IMR-90 (cell line): Measurements from ENCODE around the gene DUSP6. TPM values are rescaled to one million over a fixed set of nuclear protein-coding genes. Genes with fewer than 3 reads are reported as not detected.

ENCODE experiments used
- ATAC-seq: fragments of 200-7000 bp; cut with Tn5 transposase; 2 replicates; pipeline ENCODE4 v1.9.1; 2020; ENCODE audit warnings: low read depth, mild to moderate bottlenecking, moderate library complexity
- BruUV-seq: library from RNA; stranded (reverse); fragments of 400-500 nt; replicated peaks from 2 replicates; lab custom pipeline; 2021; lab: Mats Ljungman, UMichigan
- CTCF ChIA-PET: fragments of 300-600 bp; formaldehyde crosslinking; extraction: SDS; loops from one replicate; lab custom pipeline; 2021; ENCODE audit warnings: antibody characterized with exemption; lab: Yijun Ruan, JAX
- POLR2A ChIA-PET: fragments of 300-600 bp; sonication (Branson Sonifier 250); formaldehyde crosslinking; loops from one replicate; lab custom pipeline; 2022; ENCODE audit warnings: antibody characterized with exemption; ENCODE audit not compliant: unreplicated experiment; lab: Charles Lee
- DNase-seq: peaks from one replicate; pipeline ENCODE4 v3.0.0; 2013
- H2AFZ ChIP-seq: replicated peaks from 2 replicates; pipeline ENCODE3; 2013; ENCODE audit warnings: low read length, mild to moderate bottlenecking; ENCODE audit not compliant: poor library complexity
- H2AK5ac ChIP-seq: 2 replicates; pipeline ENCODE4 v1.6.1; 2013; ENCODE audit warnings: low read depth, low read length, inconsistent platforms
- H2AK9ac ChIP-seq: replicated peaks from 2 replicates; pipeline ENCODE3; 2013; ENCODE audit warnings: mild to moderate bottlenecking, low read depth, low read length, moderate library complexity; ENCODE audit not compliant: poor library complexity
- H2BK120ac ChIP-seq: 2 replicates; pipeline ENCODE4 v1.6.1; 2013; ENCODE audit warnings: low read depth, low read length, inconsistent platforms
- H2BK15ac ChIP-seq: 3 replicates; pipeline ENCODE4 v1.6.1; 2013; ENCODE audit warnings: low read depth, low read length, inconsistent platforms
- H2BK20ac ChIP-seq: 2 replicates; pipeline ENCODE4 v1.6.1; 2013; ENCODE audit warnings: low read depth, mild to moderate bottlenecking, inconsistent platforms, low read length, moderate library complexity
- H2BK5ac ChIP-seq: 2 replicates; pipeline ENCODE4 v1.6.1; 2013; ENCODE audit warnings: mild to moderate bottlenecking, low read depth, low read length, inconsistent platforms; ENCODE audit not compliant: poor library complexity, severe bottlenecking
- H3K14ac ChIP-seq: replicated peaks from 2 replicates; pipeline ENCODE4 v1.6.1; 2013; ENCODE audit warnings: low read depth, low read length, inconsistent platforms
- H3K18ac ChIP-seq: 2 replicates; pipeline ENCODE4 v1.6.1; 2013; ENCODE audit warnings: low read depth, low read length, control low read depth
- H3K23ac ChIP-seq: 2 replicates; pipeline ENCODE4 v1.6.1; 2013; ENCODE audit warnings: low read depth, low read length, inconsistent platforms
- H3K27ac ChIP-seq: 2 replicates; pipeline ENCODE4 v1.5.1; 2013; ENCODE audit warnings: mild to moderate bottlenecking, control low read depth, low read length; ENCODE audit not compliant: insufficient read depth
- H3K27me3 ChIP-seq: 2 replicates; pipeline ENCODE4 v1.6.1; 2013; ENCODE audit warnings: low read length; ENCODE audit not compliant: control insufficient read depth, insufficient read depth
- H3K36me3 ChIP-seq: 2 replicates; pipeline ENCODE4 v1.6.1; 2013; ENCODE audit warnings: low read length, mixed read lengths; ENCODE audit not compliant: control insufficient read depth, insufficient read depth
- H3K4ac ChIP-seq: 2 replicates; pipeline ENCODE4 v1.6.1; 2013; ENCODE audit warnings: low read depth, low read length, inconsistent platforms
- H3K4me1 ChIP-seq: 2 replicates; pipeline ENCODE4 v1.6.1; 2013; ENCODE audit warnings: low read length, mixed read lengths; ENCODE audit not compliant: control insufficient read depth, insufficient read depth
- H3K4me2 ChIP-seq: 2 replicates; pipeline ENCODE4 v1.6.1; 2013; ENCODE audit warnings: low read depth, mild to moderate bottlenecking, control low read depth, low read length, moderate library complexity
- H3K4me3 ChIP-seq: 2 replicates; pipeline ENCODE4 v1.5.1; 2013; ENCODE audit warnings: low read depth, mild to moderate bottlenecking, control low read depth, low read length, moderate library complexity; ENCODE audit not compliant: insufficient read depth
- H3K56ac ChIP-seq: 2 replicates; pipeline ENCODE4 v1.6.1; 2013; ENCODE audit warnings: low read length, inconsistent platforms; ENCODE audit not compliant: insufficient read depth; ENCODE audit errors: extremely low read depth
- H3K79me1 ChIP-seq, 2 experiments: 2 replicates each; pipeline ENCODE4 v1.6.1; 2013; ENCODE audit warnings: low read length in 2 of 2, inconsistent platforms in 1 of 2, low read depth in 1 of 2
- H3K9ac ChIP-seq: 2 replicates; pipeline ENCODE4 v1.6.1; 2013; ENCODE audit warnings: low read depth, low read length, control low read depth
- H3K9me1 ChIP-seq: 2 replicates; pipeline ENCODE4 v1.6.1; 2013; ENCODE audit warnings: low read length, inconsistent platforms; ENCODE audit not compliant: insufficient read depth
- H3K9me3 ChIP-seq: 2 replicates; pipeline ENCODE4 v1.6.1; 2013; ENCODE audit warnings: low read length; ENCODE audit not compliant: control insufficient read depth, insufficient read depth
- H4K20me1 ChIP-seq: 2 replicates; pipeline ENCODE4 v1.6.1; 2013; ENCODE audit warnings: low read length, inconsistent platforms; ENCODE audit not compliant: insufficient read depth
- H4K5ac ChIP-seq: 2 replicates; pipeline ENCODE4 v1.6.1; 2013; ENCODE audit warnings: mild to moderate bottlenecking, low read depth, low read length, control low read depth
- H4K8ac ChIP-seq, 2 experiments: 2 replicates each; pipeline ENCODE4 v1.6.1; 2013; ENCODE audit warnings: low read depth in 2 of 2, low read length in 2 of 2, control low read depth in 1 of 2, inconsistent platforms in 1 of 2
- H4K91ac ChIP-seq: 2 replicates; pipeline ENCODE4 v1.6.1; 2013; ENCODE audit warnings: low read depth, low read length, inconsistent platforms; ENCODE audit not compliant: insufficient read depth
- BHLHE40 ChIP-seq: fragments of 150-350 bp; IDR thresholded peaks from 2 replicates; pipeline ENCODE4 v1.6.1; 2016; ENCODE audit warnings: mild to moderate bottlenecking, low read depth, low read length
- CEBPB ChIP-seq: IDR thresholded peaks from 2 replicates; pipeline ENCODE4 v1.6.1; 2012; ENCODE audit warnings: low read depth, low read length, improper control_type of control experiment
- CHD1 ChIP-seq: IDR thresholded peaks from 2 replicates; pipeline ENCODE4 v1.6.1; 2012; ENCODE audit warnings: low read depth, low read length, improper control_type of control experiment
- MAFK ChIP-seq: IDR thresholded peaks from 2 replicates; pipeline ENCODE4 v1.6.1; 2012; ENCODE audit warnings: low read depth, low read length, improper control_type of control experiment
- MXI1 ChIP-seq: IDR thresholded peaks from 2 replicates; pipeline ENCODE4 v1.6.1; 2012; ENCODE audit warnings: low read depth, mild to moderate bottlenecking, low read length, moderate library complexity, borderline replicate concordance
- RCOR1 ChIP-seq: IDR thresholded peaks from 2 replicates; pipeline ENCODE4 v1.6.1; 2012; ENCODE audit warnings: mild to moderate bottlenecking, low read length, improper control_type of control experiment; ENCODE audit not compliant: insufficient replicate concordance
- USF2 ChIP-seq: fragments of 150-350 bp; IDR thresholded peaks from 2 replicates; pipeline ENCODE4 v1.6.1; 2017; ENCODE audit warnings: mild to moderate bottlenecking, antibody characterized with exemption, low read length, low read depth
- WGBS, 2 experiments: methylation state at CpG; one replicate each; pipeline versions ENCODE4 v1.1.5 to v1.1.7; 2013; ENCODE audit warnings: missing lambda C conversion rate in 2 of 2; ENCODE audit not compliant: insufficient read length in 1 of 2; ENCODE audit errors: extremely low coverage in 2 of 2; 5-methylcytosine and 5-hydroxymethylcytosine counted together
- dilution Hi-C: fragments of 300-500 bp; cut with HindIII; formaldehyde crosslinking; loops from one replicate; pipeline ENCODE4 v1.14.3; 2018; ENCODE audit warnings: low sequenced_read_pairs; ENCODE audit not compliant: unreplicated experiment
- in situ Hi-C: fragments of 300-500 bp; cut with MboI; formaldehyde crosslinking; loops from 3 replicates; pipeline ENCODE4 v1.14.3; 2019; ENCODE audit warnings: low sequenced_read_pairs, inconsistent platforms, mixed read lengths
- intact Hi-C: fragments of 100-400 bp; cut with micrococcal nuclease; formaldehyde crosslinking; loops from 2 replicates; pipeline ENCODE4 v1.10.0; 2022
- polyA plus RNA-seq, 3 experiments: library from polyadenylated mRNA; depleted of rRNA; stranded (reverse); fragments of >200 nt; gene quantifications; 2 replicates each; pipeline ENCODE4 v1.2.3, GENCODE V29; 2012; ENCODE audit warnings: low replicate concordance in 1 of 3
- total RNA-seq: library from RNA; depleted of rRNA; stranded (reverse); fragments of >200 nt; gene quantifications from 2 replicates; pipeline ENCODE4 v1.2.3, GENCODE V29; 2012
- TF ChIP-seq, protein P1 (sequence below): conservative IDR thresholded peaks from 2 replicates; pipeline ENCODE4 v1.5.1; 2012; ENCODE audit warnings: mild to moderate bottlenecking, low read depth, low read length, improper control_type of control experiment
- TF ChIP-seq, protein P2 (sequence below): fragments of 150-350 bp; IDR thresholded peaks from 2 replicates; pipeline ENCODE4 v1.6.1; 2016; ENCODE audit warnings: low read depth, mild to moderate bottlenecking, low read length, moderate library complexity, borderline replicate concordance

DUSP6 gene
- total and polyA plus RNA-seq, 2 of the 4 experiments (the other 2 are of a cell fraction): 38.5 to 70.1 TPM

GRCh38 chr12:89357297-89357730, 5.0 kb upstream of the DUSP6 start:
- Histone ChIP-seq H4K5ac (no peak overlapping the region), H2BK20ac (no peak overlapping the region), H3K27ac (no peak overlapping the region), H4K20me1 (no peaks in the 10 kb centered on the region), H3K18ac (no peak overlapping the region), H2AK9ac (no peak overlapping the region), H2AK5ac (no peak overlapping the region), H3K4me1 (peaks cover 2% of the 10 kb centered on the region; the same call in 1 of the 2 replicates), H3K9me1 (peaks cover 19% of the 10 kb centered on the region), H3K9ac (no peak overlapping the region), H3K4me2 (no peak overlapping the region), H3K14ac (no peak overlapping the region), H3K23ac (no peak overlapping the region; the same call in 1 of the 2 replicates), H3K79me1 (peaks cover 36 to 61% of the 10 kb centered on the region in 2 experiments), H2BK15ac (no peak overlapping the region), H4K91ac (no peak overlapping the region; the same call in 1 of the 2 replicates), H2BK120ac (no peak overlapping the region), H3K4me3 (no peak overlapping the region), H3K36me3 (peaks cover 3% of the 10 kb centered on the region), H2BK5ac (no peak overlapping the region), H3K4ac (0 out of 2 replicates have a peak overlapping the region, but pooled peaks have one; percentile 22), H4K8ac (no peak overlapping the region), H3K27me3 (no peaks in the 10 kb centered on the region), H3K56ac (no peak overlapping the region), H3K9me3 (no peaks in the 10 kb centered on the region), H2AFZ (no peak overlapping the region)
- ChIA-PET CTCF (no interaction called here), POLR2A (no interaction called here)
- DNase-seq (no peak), ATAC-seq (no peak)
- WGBS, 2 experiments: 88% methylated on average over 4 of the region's 7 CpGs; no CpG with 5 or more reads in 1 of the 2 experiments
- dilution Hi-C loops (no loop called here), intact Hi-C loops (no loop called here), in situ Hi-C loops (loop anchor here (5.0 to 10.0 kb wide), 2 partner anchors 95 to 167 kb away; partner anchors contain the start of genes GALNT4 and POC1B)
- BruUV-seq: no TSS peak
- TF ChIP-seq, protein P1, sequence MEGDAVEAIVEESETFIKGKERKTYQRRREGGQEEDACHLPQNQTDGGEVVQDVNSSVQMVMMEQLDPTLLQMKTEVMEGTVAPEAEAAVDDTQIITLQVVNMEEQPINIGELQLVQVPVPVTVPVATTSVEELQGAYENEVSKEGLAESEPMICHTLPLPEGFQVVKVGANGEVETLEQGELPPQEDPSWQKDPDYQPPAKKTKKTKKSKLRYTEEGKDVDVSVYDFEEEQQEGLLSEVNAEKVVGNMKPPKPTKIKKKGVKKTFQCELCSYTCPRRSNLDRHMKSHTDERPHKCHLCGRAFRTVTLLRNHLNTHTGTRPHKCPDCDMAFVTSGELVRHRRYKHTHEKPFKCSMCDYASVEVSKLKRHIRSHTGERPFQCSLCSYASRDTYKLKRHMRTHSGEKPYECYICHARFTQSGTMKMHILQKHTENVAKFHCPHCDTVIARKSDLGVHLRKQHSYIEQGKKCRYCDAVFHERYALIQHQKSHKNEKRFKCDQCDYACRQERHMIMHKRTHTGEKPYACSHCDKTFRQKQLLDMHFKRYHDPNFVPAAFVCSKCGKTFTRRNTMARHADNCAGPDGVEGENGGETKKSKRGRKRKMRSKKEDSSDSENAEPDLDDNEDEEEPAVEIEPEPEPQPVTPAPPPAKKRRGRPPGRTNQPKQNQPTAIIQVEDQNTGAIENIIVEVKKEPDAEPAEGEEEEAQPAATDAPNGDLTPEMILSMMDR: no peak
- TF ChIP-seq USF2: no peak
- TF ChIP-seq, protein P2, sequence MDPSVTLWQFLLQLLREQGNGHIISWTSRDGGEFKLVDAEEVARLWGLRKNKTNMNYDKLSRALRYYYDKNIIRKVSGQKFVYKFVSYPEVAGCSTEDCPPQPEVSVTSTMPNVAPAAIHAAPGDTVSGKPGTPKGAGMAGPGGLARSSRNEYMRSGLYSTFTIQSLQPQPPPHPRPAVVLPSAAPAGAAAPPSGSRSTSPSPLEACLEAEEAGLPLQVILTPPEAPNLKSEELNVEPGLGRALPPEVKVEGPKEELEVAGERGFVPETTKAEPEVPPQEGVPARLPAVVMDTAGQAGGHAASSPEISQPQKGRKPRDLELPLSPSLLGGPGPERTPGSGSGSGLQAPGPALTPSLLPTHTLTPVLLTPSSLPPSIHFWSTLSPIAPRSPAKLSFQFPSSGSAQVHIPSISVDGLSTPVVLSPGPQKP: no peak
- no peak for TF ChIP-seq CHD1
- TF ChIP-seq MAFK: no peak
- 0 out of 2 replicates have a peak, but pooled peaks have one; percentile 38 for TF ChIP-seq CEBPB
- no peak for TF ChIP-seq RCOR1
- no peak for TF ChIP-seq BHLHE40
- no peak for TF ChIP-seq MXI1
